ENCODE measurements around the gene RALGAPA2.

The RALGAPA2 gene

GRCh38 chr20:20493701-20494100 lies 218.7 kb downstream of the RALGAPA2 start:
- DNase-seq (ENCODE audit: low read depth): no peak

GRCh38 chr20:20492521-20493332 lies 219.7 kb downstream of the RALGAPA2 start:
- no peak for DNase-seq (ENCODE audit: low read depth)

DNA sequence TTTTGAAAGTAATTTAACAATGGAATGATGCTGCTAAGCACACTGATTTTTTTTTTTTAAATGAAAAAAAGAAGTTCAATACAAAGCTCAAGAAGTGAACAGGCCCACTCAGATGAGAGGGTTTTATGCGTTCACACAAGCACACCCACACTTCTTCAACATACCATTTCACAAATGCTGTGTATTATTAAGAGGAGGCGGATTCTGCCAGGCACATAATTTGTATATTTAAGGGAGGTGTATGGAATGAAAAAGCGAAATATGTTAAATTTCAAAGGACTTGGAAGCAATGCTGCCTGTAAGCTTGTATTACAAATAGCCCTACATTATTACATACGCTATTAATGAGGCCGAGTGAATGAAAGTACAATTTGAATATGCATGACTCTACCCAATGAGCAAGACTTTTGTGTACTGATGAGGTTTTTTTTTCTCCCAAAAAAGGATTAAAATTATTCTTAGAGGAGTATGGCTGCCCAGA lies 220.6 kb downstream of the RALGAPA2 start:
- no peak for DNase-seq (ENCODE audit: low read depth)

DNA sequence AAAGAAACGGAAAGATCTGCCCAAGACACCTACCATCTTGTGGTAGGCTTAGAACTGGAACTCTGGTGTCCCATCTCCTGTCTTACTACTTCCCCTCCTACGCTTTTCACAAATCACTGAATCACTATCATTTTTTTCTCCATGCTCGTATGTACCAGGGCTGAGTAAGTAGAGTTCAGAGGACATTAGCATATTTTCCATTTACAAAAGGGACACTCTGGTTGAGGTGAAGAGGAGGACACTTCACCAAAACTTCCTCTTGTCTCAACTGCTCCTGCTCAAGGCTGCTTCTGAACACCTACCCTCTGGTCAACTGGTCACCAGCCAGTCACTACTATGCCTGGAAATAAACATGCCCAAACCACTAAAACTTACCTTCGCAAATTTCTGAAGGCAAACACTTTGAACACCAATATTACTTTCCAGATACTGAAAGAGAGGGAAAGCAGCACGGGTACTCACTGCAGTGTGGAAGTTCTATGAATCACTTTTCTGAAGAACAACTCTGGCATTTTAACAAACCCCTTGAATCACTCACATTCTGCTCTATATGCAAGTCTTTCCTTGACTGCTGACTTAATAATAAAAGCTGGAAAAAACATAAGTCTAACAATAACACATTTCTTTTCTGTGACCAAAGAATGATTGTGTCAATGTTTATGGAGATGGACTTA lies 221.2 kb downstream of the RALGAPA2 start:
- DNase-seq (ENCODE audit: low read depth): no peak

DNA sequence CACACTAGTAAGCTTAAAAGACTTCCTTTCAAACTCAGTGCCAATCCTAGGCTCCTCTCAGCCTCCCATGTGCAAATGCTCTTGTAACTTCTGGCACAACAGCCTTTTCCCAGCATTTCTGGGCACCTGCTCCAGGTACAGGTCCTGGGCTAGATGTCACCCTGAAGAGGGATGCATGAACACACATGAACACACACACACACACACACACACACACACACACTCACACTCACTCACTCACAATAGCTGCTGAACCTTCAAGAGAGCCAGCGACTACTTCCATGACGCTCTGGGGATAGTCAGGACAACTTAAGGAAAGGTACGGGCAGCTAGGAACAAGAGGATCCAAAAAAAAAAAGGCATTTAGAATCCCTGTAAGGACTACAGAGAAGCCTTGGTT lies 221.8 kb downstream of the RALGAPA2 start:
- DNase-seq (ENCODE audit: low read depth): no peak

GRCh38 chr20:20489648-20490341 lies 222.6 kb downstream of the RALGAPA2 start:
- DNase-seq (ENCODE audit: low read depth): no peak

- no peak for DNase-seq (ENCODE audit: low read depth)
These were observed 223.4 kb downstream of the RALGAPA2 start for GRCh38 chr20:20489054-20489453.

DNA sequence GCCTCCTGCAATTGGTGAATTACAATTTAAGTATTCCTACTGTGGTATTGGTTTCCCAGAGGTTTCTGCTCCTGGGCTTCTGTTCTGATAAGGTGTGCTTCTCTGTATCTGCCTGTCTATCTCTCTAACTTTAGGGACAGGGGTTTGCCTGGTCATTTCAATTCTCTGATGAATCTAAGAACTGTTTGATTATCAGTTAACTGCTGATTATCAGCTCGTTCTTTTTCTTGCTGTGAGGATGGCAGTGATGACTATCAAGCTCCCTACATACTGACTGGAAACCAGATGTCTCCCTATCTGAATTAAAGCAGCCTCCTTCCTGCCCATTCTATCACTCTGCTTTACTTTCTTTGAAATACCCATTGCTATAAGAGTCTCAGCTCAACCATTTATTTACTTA lies 224.1 kb downstream of the RALGAPA2 start:
- DNase-seq (ENCODE audit: low read depth): no peak

- DNase-seq (ENCODE audit: low read depth): no peak
These were observed 224.6 kb downstream of the RALGAPA2 start for GRCh38 chr20:20487811-20488210.

DNA sequence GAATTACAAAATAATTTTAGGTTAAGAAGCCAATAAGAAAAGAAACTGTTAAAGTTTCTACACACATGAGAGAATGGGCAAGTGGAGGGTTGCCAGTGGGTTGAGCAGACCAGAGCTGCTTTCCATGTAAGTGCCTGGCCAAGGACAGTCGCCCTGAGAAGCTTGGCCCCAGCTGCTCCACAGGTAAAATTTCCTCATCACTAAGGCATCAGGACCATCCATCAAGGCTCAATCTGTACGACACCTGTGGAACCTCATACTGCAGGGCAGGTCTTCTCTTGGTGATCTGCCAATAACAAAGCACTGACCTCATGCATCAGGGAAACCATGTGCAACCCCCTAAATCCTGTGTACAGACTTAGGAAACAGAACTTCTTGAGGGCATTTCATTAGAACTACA lies 229.1 kb downstream of the RALGAPA2 start:
- no peak for DNase-seq (ENCODE audit: low read depth)

DNA sequence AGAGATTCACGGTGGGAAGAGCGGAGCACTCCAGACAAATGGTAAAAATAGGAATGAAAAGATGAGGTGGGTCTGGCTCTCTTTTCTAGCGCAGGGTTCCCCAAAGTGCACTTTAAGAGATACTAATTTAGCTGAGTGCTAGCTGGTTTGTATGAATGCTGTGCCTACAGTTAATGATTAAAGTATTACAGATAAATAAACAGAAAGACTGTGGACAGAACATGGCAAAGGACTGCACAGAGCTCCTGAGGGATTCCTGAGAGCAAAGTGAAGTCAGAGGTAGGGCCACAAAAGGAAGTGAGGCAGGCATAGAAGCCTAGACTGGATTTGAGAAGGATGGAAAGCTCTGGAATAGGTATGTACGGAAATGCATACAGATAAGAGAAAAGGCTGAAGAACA lies 230.0 kb downstream of the RALGAPA2 start:
- no peak for DNase-seq (ENCODE audit: low read depth)

DNA sequence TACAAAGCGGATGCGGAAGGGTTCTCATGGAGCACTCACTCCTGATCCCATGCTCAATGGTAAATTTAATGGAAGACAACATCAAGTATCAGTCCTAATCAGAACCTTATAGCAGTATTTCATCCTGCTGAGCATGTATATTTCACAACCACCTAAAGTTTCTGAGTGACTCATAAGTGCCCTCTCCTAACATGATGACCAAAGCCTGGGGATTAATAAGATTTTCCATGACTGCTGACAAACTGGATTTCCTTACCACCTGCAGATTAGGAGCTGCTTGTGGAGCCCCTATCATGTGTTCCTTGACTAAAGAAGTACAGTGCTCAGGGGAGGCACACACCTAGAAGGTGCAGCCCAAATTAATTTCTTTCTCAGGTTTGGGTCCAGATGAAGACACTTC lies 231.8 kb downstream of the RALGAPA2 start:
- no peak for DNase-seq (ENCODE audit: low read depth)

- DNase-seq (ENCODE audit: low read depth): no peak
These were observed 232.3 kb downstream of the RALGAPA2 start for GRCh38 chr20:20480126-20480525.

DNA sequence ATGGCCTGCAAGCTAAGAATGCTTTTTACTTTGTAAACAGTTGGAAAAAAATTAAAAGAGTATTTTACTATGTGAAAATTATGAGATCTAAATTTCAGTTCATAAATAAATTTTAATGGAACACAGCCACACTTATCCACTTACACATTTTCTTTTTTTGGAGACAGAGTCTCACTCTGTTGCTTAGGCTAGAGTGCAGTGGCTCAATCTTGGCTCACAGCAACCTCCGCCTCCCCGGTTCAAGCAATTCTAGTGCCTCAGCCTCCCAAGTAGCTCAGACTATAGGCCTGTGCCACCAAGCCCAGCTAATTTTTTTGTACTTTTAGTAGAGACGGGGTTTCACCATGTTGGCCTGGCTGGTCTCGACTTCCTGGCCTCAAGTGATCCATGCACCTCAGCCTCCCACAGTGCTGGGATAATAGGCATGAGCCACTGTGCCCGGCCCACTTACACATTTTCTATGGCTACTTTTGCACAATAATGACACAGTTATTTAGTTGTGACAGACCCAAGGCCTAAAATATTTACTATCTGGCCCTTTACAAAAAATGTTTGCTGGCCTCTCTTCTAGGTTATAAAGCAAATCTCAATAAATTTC lies 234.9 kb downstream of the RALGAPA2 start:
- DNase-seq (ENCODE audit: low read depth): no peak

DNA sequence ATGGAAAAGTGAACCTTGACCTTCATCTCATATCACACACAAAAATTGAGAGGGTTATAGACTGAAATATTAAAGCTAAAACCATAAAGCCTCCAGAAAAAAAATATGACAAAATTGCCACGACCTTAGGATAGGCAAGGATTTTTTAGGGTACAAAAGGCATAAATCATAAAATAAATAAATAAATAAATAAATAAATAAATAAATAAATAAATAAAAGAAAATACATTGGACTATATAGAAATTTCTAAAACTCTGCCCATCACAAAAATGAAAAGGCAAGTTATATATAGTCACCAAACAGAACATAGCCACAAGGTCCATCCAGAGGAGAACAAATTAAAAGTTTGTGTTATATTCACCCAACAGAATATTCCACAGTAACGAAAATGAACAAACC lies 235.9 kb downstream of the RALGAPA2 start:
- DNase-seq (ENCODE audit: low read depth): no peak

DNA sequence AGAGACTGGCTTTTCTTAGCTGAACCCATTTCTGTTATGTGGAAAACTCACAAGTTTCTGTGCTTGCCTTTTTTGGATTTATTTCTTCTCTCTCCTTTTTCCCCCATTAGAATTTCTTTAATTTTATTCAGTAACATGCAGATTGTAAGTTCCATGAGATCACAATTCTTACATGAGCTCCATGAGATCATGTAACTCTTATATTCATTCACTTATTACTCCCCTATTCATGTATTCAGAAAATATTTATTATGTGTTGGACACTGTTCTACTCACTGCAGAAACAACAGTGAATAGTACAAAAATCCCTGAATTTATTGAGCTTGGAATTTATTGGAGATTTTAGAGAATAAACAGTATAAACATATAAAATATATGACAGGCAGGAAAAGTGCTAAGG lies 238.8 kb downstream of the RALGAPA2 start:
- DNase-seq (ENCODE audit: low read depth): no peak

GRCh38 chr20:20472684-20473274 lies 239.7 kb downstream of the RALGAPA2 start:
- DNase-seq (ENCODE audit: low read depth): no peak

DNA sequence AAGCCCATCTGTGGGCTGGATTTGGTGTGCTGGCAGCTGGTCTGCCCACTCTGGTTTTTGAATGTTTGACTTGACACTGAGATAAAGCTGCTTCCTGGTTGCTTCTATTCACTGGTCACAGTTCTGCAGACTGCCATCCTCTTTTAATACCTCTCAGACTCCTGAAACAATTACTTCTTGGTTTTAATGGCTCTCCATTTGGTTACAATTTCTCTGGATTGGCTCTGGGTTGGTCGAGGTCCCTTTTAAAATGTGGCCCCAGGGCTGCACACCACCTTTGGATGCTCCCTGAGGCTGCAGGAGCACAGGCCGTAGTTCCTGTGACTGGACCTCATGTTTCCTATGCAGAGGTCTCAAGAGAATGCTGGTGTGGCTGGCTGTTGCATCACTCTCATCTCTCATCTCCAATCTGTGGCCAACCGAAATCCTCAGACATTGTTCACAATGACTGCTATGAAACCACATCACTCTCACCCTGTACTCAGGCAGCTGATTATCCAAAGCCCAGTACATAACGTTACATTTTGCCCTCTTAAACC lies 246.0 kb downstream of the RALGAPA2 start:
- DNase-seq (ENCODE audit: low read depth): no peak

- DNase-seq (ENCODE audit: low read depth): no peak
These were observed 247.2 kb downstream of the RALGAPA2 start for GRCh38 chr20:20465252-20465651.

DNA sequence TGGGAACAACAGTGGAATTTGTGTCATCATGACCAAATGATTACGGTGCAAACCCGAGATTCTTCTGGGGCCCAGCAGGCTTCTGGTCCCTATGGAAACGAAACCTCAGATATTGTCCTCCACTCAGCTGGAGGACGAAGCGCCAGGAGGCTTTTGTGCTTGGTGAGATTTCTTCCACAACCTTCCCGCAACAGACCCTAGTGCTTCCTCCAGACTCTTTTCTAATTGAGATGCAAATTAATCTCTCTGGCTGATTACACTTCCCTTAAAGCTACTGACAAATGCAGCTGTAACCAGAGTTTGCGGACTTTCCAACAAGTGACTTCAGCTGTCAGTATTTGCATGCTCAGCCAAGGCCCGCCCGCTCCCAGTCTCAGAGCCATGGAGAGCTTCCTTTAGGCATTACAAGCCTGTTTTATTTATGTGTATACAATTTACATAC lies 248.5 kb downstream of the RALGAPA2 start:
- no peak for DNase-seq (ENCODE audit: low read depth)

DNA sequence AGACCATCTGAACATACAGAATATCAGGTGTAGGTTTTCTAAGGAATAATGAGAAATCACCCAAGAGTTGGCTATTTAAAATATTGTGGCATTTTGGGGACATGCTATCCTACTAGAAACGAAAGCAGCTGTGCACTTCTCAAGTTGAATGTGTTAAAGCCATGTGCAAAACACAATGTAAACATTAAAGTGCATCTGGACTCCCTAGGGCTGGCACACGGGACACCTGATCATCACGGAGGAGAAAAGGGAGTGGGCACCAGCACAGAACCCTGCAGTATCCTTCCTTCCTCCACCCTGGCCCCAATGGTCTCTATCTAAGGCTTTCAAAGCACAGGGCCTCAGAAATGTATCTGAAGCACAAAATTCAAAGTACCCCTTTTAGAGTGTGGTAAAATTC lies 250.3 kb downstream of the RALGAPA2 start:
- DNase-seq (ENCODE audit: low read depth): no peak

- DNase-seq (ENCODE audit: low read depth): no peak
These were observed 250.9 kb downstream of the RALGAPA2 start for GRCh38 chr20:20461551-20461950.
